ENCODE results near the gene MAP2K7. TPM values are rescaled to one million over a fixed set of nuclear protein-coding genes. Genes with fewer than 3 reads are reported as not detected.

The MAP2K7 gene
- polyA plus RNA-seq, 1 experiment, result 5.6 TPM

GRCh38 chr19:7912697-7913564 is 9.3 kb downstream of the MAP2K7 start:
- no peak for TF ChIP-seq CTCF (IDR thresholded peaks at IDR 0.05; ENCODE audit: low read depth, low read length)
- Histone ChIP-seq H3K27me3 (ENCODE audit: control insufficient read depth, insufficient read depth, low read length) (peaks cover 7% of the 10 kb centered on the region), H3K27ac (ENCODE audit: low read depth, low read length) (no peak overlapping the region), H3K9me3 (ENCODE audit: control insufficient read depth, insufficient read depth, low read length) (no peaks in the 10 kb centered on the region; the same call in 1 of the 2 replicates), H3K4me3 (ENCODE audit: low read depth, low read length) (no peak overlapping the region)
- POLR2A ChIA-PET, result no interaction called here
- DNase-seq (ENCODE audit: low read depth, low spot score), result no peak
- CTCF ChIA-PET, result no interaction called here

DNA sequence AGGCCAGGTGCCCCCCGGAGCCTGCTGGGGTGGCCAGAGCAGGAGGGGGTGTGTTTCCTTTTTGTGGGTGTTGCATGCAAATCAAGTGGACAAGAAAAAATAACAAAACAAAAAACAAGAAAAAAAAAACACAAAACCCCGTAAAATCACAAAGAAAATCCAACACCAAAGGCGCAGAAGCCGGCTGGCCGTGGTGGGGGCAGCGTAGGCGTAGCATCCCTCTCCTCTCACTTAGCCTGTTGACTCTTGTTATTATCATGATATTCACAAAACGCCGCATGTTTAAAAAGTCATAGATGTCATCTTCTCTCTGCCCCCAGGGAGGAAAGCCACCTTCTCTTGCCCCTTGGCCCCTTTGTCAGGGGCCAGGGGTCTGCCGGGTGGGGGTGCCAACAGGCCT is 10.0 kb downstream of the MAP2K7 start:
- no peak for TF ChIP-seq CTCF (IDR thresholded peaks at IDR 0.05; ENCODE audit: low read depth, low read length)
- no peaks in the 10 kb centered on the region; the same call in 1 of the 2 replicates for H3K9me3 ChIP-seq (ENCODE audit: control insufficient read depth, insufficient read depth, low read length)
- ChIA-PET CTCF (no interaction called here), POLR2A (no interaction called here)
- H3K27me3 ChIP-seq (ENCODE audit: control insufficient read depth, insufficient read depth, low read length), result peaks cover 7% of the 10 kb centered on the region
- DNase-seq (ENCODE audit: low read depth, low spot score), result no peak
- no peak overlapping the region for H3K4me3 ChIP-seq (ENCODE audit: low read depth, low read length)
- H3K27ac ChIP-seq (ENCODE audit: low read depth, low read length), result no peak overlapping the region

GRCh38 chr19:7914099-7914498 is 10.4 kb downstream of the MAP2K7 start:
- Histone ChIP-seq H3K27ac (ENCODE audit: low read depth, low read length) (no peak overlapping the region), H3K9me3 (ENCODE audit: control insufficient read depth, insufficient read depth, low read length) (no peaks in the 10 kb centered on the region; the same call in 1 of the 2 replicates), H3K4me3 (ENCODE audit: low read depth, low read length) (no peak overlapping the region), H3K27me3 (ENCODE audit: control insufficient read depth, insufficient read depth, low read length) (peaks cover 7% of the 10 kb centered on the region)
- ChIA-PET CTCF (no interaction called here), POLR2A (interaction anchor here (3.9 kb wide), 1 partner anchor 11 kb away, joined by 16 read pairs; the partner anchor contains the start of gene MAP2K7)
- DNase-seq (ENCODE audit: low read depth, low spot score), result no peak
- TF ChIP-seq CTCF (IDR thresholded peaks at IDR 0.05; ENCODE audit: low read depth, low read length), result no peak

GRCh38 chr19:7914598-7915045 is 10.9 kb downstream of the MAP2K7 start, which contains the start of gene TGFBR3L:
Gene TGFBR3L (plus strand): TSS chr19:7914830.
- Histone ChIP-seq H3K9me3 (ENCODE audit: control insufficient read depth, insufficient read depth, low read length) (no peaks in the 10 kb centered on the region; the same call in 1 of the 2 replicates), H3K27ac (ENCODE audit: low read depth, low read length) (no peak within 1 kb of the TSS), H3K4me3 (ENCODE audit: low read depth, low read length) (no peak within 1 kb of the TSS), H3K27me3 (ENCODE audit: control insufficient read depth, insufficient read depth, low read length) (peaks cover 7% of the 10 kb centered on the region)
- ChIA-PET CTCF (no interaction called here), POLR2A (interaction anchor here (3.9 kb wide), 1 partner anchor 11 kb away, joined by 16 read pairs; the partner anchor contains the start of gene MAP2K7)
- TF ChIP-seq CTCF (IDR thresholded peaks at IDR 0.05; ENCODE audit: low read depth, low read length), result no peak
- DNase-seq (ENCODE audit: low read depth, low spot score), result no peak
